Pancreas (tissue), 10 donors: Measurements from ENCODE around the gene ZCCHC7. TPM values are rescaled to one million over a fixed set of nuclear protein-coding genes. Genes with fewer than 3 reads are reported as not detected.

ENCODE experiments used
- ATAC-seq, 4 donors: fragments of 200-7000 bp; cut with Tn5 transposase; one replicate each; pipeline versions ENCODE4 v1.8.0 to v1.9.1; 2020; ENCODE audit warnings: mild to moderate bottlenecking in 4 of 4, moderate library complexity in 4 of 4
- DNase-seq, 6 donors: peaks; one replicate each; pipeline ENCODE4 v3.0.0-alpha.2; 2020
- FAIRE-seq: peaks from 2 replicates; lab custom pipeline; 2012; peaks lifted over from hg19 to GRCh38; lab: Jason Lieb, UNC
- H3K27ac ChIP-seq, 4 donors: fragments of 200-600 bp; sonication (generic); 1 replicate in 3 of 4; 2 replicates in 1 of 4; pipeline versions ENCODE4 v1.5.0 to v1.8.0; 2020
- H3K27me3 ChIP-seq, 4 donors: fragments of 200-600 bp; one replicate each; pipeline ENCODE4 v1.8.0; 2021
- H3K36me3 ChIP-seq, 3 donors: fragments of 200-600 bp; sonication (generic) in 1 of 3; one replicate each; pipeline versions ENCODE4 v1.5.0 to v1.8.0; 2020 to 2021
- H3K4me1 ChIP-seq, 3 donors: fragments of 200-600 bp; one replicate each; pipeline ENCODE4 v1.8.0; 2021
- H3K4me3 ChIP-seq, 4 donors: fragments of 200-600 bp; sonication (generic) in 2 of 4; one replicate each; pipeline versions ENCODE4 v1.5.0 to v1.8.0; 2020 to 2021
- H3K9me3 ChIP-seq, 4 donors: fragments of 200-600 bp; one replicate each; pipeline ENCODE4 v1.8.0; 2021
- whole genome bisulfite sequencing, 2 donors: extraction: QIAGEN DNeasy Blood & Tissue Kit; methylation state at CpG; one replicate each; pipeline ENCODE4 v1.1.7; 2013; 5-methylcytosine and 5-hydroxymethylcytosine counted together
- intact Hi-C, 3 donors: fragments of 100-400 bp; cut with DNase I; formaldehyde crosslinking; loops; one replicate each; pipeline versions ENCODE4 v1.11.1 to v1.14.2; 2022
- polyA plus RNA-seq, 2 donors: library from polyadenylated mRNA; stranded (reverse); fragments of 200-250 nt; gene quantifications; one replicate each; pipeline ENCODE4 v1.2.3, GENCODE V29; 2013
- total RNA-seq, 6 donors: library from RNA; stranded (reverse); fragmentation: NEBNext Ultra II Directional in 4 of 6; extraction: Animal tissue kit (Norgen Biotek cat#: 25700) in 4 of 6; gene quantifications; one replicate each; pipeline versions ENCODE4 v1.2.1 to v1.2.4, GENCODE V29; 2021 to 2023
- TF ChIP-seq, protein P1 (sequence below), 4 donors: fragments of 200-600 bp; sonication (generic) in 3 of 4; IDR thresholded peaks; one replicate each; pipeline versions ENCODE4 v1.5.0 to v1.8.0; 2021; ENCODE audit warnings: antibody characterized with exemption in 4 of 4
- donor health status: healthy with polysubstance abuse.
- donor health status: DM: no; HTN: no; CAD: no; lungs with moderate emphysema.
- donor health status: DM: no; HTN: no; CAD: no.
- donor health status: control.
- donor health status: control.
- donor health status: Bipolar disorder and iron deficiency.
- donor health status: DM: yes; HTN: yes; CAD: no.
- donor health status: DM: no; HTN: no; CAD: no.
- donor health status: DM: no; HTN: no; CAD: no.
- donor health status: DM: yes; HTN: yes; CAD: no.

The ZCCHC7 gene
- total and polyA plus RNA-seq, 8 donors: 8.1 to 17.4 (median 14.4) TPM

DNA sequence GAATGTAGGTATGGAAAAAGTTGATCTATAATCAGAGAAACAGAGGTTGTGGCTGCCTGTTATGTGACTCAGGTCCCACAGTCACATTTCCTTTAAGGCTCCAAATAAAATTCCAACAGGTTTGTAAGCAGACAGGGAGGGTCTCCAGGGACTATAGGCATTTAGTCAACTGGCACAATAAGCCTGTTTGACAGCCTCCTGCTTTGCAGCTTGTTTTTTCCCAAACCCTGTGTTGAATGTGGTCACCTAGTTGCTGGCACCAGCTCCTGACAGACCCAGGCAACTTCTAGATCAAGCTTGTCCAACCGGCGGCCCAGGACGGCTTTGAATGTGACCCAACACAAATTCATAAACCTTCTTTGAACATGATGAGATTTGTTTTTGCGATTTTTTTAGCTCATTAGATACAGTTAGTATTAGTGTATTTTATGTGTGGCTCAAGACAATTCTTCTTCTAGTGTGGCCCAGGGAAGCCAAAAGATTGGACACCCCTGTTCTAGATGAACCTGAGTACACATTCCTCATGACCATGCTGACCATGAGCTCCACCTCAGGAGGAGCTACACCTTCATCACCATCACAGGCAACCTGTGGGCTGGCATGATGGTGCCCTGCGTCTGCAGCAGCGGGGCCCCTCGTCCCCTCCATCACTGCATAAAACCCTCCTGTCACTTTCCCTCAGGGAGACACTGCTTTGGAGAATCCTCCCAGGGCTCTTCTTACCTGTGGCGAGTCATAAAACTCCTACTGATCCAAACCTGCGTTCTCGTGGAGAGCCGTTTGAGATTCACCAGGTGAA is 286.4 kb downstream of the ZCCHC7 start:
- no peaks in the 10 kb centered on the region for H3K9me3 ChIP-seq
- FAIRE-seq (no peak), DNase-seq (peak in 4 of 6 donors; percentile 64 to 77 (median 68)), ATAC-seq (peak; percentile 53 to 80 (median 67))
- WGBS, 2 donors: 71 to 76% methylated on average over 11 of the region's 11 CpGs
- H3K36me3 ChIP-seq: no peaks in the 10 kb centered on the region
- intact Hi-C loops: no loop called here
- H3K27me3 ChIP-seq: no peaks in the 10 kb centered on the region
- TF ChIP-seq, protein P1, sequence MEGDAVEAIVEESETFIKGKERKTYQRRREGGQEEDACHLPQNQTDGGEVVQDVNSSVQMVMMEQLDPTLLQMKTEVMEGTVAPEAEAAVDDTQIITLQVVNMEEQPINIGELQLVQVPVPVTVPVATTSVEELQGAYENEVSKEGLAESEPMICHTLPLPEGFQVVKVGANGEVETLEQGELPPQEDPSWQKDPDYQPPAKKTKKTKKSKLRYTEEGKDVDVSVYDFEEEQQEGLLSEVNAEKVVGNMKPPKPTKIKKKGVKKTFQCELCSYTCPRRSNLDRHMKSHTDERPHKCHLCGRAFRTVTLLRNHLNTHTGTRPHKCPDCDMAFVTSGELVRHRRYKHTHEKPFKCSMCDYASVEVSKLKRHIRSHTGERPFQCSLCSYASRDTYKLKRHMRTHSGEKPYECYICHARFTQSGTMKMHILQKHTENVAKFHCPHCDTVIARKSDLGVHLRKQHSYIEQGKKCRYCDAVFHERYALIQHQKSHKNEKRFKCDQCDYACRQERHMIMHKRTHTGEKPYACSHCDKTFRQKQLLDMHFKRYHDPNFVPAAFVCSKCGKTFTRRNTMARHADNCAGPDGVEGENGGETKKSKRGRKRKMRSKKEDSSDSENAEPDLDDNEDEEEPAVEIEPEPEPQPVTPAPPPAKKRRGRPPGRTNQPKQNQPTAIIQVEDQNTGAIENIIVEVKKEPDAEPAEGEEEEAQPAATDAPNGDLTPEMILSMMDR (IDR thresholded peaks at IDR 0.05): no peak
- peak overlapping the region; percentile 17 to 85 (median 46) for H3K27ac ChIP-seq
- H3K4me1 ChIP-seq: peaks cover 4 to 31% (median 23%) of the 10 kb centered on the region in 3 donors
- H3K4me3 ChIP-seq: no peak overlapping the region

DNA sequence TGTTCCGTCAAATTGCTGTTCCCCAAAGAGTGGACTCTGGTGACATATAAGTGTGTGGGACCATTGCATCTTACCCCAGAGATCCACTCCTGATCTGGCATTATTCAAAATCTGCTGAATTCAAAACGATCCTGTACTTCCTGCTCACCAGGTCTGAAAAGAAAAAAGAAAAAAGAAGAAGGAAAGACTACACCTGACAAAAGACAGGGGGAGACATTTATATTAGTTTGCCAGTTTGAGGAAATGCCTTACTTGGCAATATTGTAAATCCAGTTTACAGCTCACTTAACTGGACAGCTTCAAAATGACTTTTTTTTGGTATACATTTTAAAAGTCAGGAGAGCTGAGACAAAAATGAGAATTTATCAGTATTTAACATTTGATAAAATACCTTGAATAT is 287.1 kb downstream of the ZCCHC7 start:
- DNase-seq (no peak), FAIRE-seq (no peak), ATAC-seq (peak in 1 of 4 donors; percentile 7)
- peaks cover 4 to 28% (median 23%) of the 10 kb centered on the region in 3 donors for H3K4me1 ChIP-seq
- no peaks in the 10 kb centered on the region for H3K9me3 ChIP-seq
- 55 to 63% methylated on average over 2 of the region's 2 CpGs for WGBS, 2 donors
- H3K36me3 ChIP-seq: no peaks in the 10 kb centered on the region
- H3K27ac ChIP-seq: peak overlapping the region in 2 of 4 donors; percentile 71 to 85
- intact Hi-C loops: no loop called here
- no peaks in the 10 kb centered on the region for H3K27me3 ChIP-seq
- no peak overlapping the region for H3K4me3 ChIP-seq
- TF ChIP-seq, protein P1 (IDR thresholded peaks at IDR 0.05): no peak

Other genes with a start within 250 kb of the ZCCHC7 start
- gene PAX5, start 86.3 kb upstream of the ZCCHC7 start, total RNA-seq: under 1 TPM in 5 of 6 donors, not detected in 1; 0.03 to 0.35 (median 0.32) TPM
- under 1 TPM; under 0.01 to 0.04 TPM for gene PAX5, start 86.3 kb upstream of the ZCCHC7 start, polyA plus RNA-seq